ENCODE measurements around the gene RBM12. TPM values are rescaled to one million over a fixed set of nuclear protein-coding genes. Genes with fewer than 3 reads are reported as not detected.
"Not testable (repeated sequence)": the region's sequence is repeated elsewhere in the genome, so short reads cannot be mapped to it uniquely, and the experiment has no call there.

Gene RBM12, protein sequence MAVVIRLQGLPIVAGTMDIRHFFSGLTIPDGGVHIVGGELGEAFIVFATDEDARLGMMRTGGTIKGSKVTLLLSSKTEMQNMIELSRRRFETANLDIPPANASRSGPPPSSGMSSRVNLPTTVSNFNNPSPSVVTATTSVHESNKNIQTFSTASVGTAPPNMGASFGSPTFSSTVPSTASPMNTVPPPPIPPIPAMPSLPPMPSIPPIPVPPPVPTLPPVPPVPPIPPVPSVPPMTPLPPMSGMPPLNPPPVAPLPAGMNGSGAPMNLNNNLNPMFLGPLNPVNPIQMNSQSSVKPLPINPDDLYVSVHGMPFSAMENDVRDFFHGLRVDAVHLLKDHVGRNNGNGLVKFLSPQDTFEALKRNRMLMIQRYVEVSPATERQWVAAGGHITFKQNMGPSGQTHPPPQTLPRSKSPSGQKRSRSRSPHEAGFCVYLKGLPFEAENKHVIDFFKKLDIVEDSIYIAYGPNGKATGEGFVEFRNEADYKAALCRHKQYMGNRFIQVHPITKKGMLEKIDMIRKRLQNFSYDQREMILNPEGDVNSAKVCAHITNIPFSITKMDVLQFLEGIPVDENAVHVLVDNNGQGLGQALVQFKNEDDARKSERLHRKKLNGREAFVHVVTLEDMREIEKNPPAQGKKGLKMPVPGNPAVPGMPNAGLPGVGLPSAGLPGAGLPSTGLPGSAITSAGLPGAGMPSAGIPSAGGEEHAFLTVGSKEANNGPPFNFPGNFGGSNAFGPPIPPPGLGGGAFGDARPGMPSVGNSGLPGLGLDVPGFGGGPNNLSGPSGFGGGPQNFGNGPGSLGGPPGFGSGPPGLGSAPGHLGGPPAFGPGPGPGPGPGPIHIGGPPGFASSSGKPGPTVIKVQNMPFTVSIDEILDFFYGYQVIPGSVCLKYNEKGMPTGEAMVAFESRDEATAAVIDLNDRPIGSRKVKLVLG
- 147 and 148 TPM in 2 replicates for total RNA-seq

DNA sequence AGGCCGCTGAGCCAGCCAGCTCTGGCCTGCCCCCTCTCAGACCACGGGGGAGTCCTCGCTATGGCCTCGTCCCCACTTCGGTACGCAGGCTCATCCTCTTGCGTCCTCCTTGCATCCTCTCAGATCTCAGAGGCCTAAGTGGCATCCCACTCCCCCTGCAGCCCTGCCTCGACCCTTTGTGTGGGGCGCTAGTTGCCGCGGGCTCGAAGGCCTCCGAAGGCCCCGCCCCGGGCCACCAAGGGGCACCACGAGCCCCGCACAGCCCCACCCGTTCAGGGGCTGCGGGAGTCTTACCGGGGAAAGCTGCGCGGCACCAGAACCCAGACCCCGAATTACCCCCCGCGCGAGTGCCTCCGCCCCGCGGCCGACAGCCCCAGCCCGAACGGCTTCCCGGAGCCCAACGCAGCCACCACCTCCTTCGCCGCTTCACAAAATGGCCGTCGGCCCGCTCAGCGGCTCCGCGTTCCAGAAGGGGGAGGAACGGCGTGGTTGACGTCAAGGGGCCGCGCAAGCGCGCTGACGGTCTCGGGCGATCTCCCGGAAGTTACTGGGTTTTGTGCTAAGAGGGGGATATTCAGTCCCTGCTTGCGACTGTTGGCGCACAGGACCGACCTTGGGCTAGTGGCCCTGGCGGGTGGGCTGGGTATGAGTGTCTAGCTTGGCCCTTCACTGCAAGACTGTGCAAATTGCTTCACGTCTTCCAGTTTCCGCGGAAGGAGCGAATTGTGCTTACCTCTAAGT lies at the start of gene RBM12, which contains the start of gene CPNE1:
RBM12 (minus strand) TSS at position 435 of the 741 bp plus-strand sequence. CDS start 9,578 bp downstream, outside the sequence.
CPNE1 (minus strand) TSS at position 435 of the 741 bp plus-strand sequence. CDS start 31,977 bp downstream, outside the sequence.
- peak within 1 kb of the TSS; percentile 99 for H3K27ac Mint-ChIP-seq
- H3K4me1 Mint-ChIP-seq (ENCODE audit: low read depth), result peaks cover 42% of the 10 kb centered on the region
- H3K27me3 Mint-ChIP-seq (ENCODE audit: low read depth), result no peaks in the 10 kb centered on the region
- H3K4me3 Mint-ChIP-seq (ENCODE audit: low read depth), result peak within 1 kb of the TSS; percentile 95
- no peaks in the 10 kb centered on the region for H3K9me3 Mint-ChIP-seq
- H3K36me3 Mint-ChIP-seq (ENCODE audit: low read depth), result peaks cover 52% of the 10 kb centered on the region
- DNase-seq (ENCODE audit: low spot score), result peak; percentile 93
- intact Hi-C loops (cut with micrococcal nuclease), result loop anchor here (1.0 to 5.0 kb wide), 4 partner anchors 35 to 122 kb away; partner anchors contain the start of genes ERGIC3, NFS1, RBM39 and ROMO1

DNA sequence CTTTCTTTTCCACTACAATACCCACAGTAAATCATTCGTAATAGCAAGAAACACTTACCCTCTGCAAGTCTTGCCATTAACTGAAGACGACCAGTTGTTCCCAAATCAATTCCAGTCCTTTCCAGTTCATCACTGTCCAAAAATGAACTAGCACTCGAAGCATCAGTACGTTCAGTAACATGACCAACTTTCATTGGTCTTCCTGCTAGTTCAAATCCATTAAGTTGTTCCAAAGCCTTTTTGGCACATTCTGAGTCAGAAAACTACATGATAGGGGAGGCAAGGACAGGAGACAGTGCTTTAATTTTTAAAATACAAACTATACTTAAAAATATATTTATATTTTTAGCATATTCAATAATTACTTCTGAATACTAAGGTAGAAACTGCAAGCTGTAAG lies 49.4 kb upstream of the RBM12 start:
- Mint-ChIP-seq H3K4me1 (ENCODE audit: low read depth) (peaks cover 36% of the 10 kb centered on the region), H3K27ac (no peak overlapping the region), H3K4me3 (ENCODE audit: low read depth) (no peak overlapping the region), H3K9me3 (no peaks in the 10 kb centered on the region), H3K27me3 (ENCODE audit: low read depth) (no peaks in the 10 kb centered on the region), H3K36me3 (ENCODE audit: low read depth) (peaks cover 81% of the 10 kb centered on the region)
- intact Hi-C loops (cut with micrococcal nuclease), result no loop called here
- DNase-seq (ENCODE audit: low spot score), result no peak

DNA sequence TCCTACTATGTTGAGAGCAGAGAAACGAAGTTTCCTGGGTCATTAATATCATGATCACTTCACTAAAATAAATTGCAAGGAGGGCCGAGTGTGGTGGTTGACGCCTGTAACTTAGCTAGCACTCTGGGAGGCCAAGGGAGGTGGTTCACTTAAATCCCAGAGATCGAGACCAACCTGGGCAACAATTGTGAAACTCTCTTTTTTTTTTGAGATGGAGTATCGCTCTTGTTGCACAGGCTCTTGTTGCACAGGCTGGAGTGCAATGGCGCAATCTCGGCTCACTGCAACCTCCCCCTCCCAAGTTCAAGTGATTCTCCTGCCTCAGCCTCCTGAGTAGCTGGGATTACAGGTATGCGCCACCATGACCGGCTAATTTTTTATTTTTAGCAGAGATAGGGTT lies 48.4 kb upstream of the RBM12 start:
- not testable (repeated sequence) for H3K27ac Mint-ChIP-seq

DNA sequence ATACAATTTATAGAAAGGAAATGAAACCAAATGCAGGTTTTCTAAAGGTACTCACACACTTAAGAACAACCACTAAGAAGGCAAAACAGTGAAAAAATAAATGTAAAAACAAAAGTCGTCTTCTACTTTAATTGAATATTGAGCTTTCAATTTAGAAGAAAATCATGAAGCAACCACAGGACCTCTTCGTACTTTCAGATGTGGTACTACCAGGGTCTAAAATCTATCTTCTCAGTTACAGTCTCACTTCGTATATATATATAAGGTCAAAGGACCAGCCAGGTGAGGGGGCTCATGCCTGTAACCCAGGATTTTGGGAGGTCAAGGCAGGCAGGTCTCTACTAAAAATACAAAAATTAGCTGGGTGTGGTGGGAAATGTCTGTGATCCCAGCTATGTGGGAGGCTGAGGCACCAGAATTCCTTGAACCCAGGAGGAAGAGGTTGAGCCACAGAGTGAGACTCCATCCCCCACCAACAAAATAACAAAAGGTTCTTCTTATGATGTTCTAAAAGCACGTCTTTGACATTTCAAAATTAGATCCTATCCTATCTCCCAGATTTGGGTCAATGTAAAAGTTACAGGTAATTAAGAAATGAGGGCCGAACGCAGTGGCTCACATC lies 47.0 kb upstream of the RBM12 start:
- Mint-ChIP-seq H3K4me1 (ENCODE audit: low read depth) (peaks cover 41% of the 10 kb centered on the region), H3K4me3 (ENCODE audit: low read depth) (no peak overlapping the region), H3K9me3 (no peaks in the 10 kb centered on the region), H3K27ac (peak overlapping the region; percentile 61), H3K36me3 (ENCODE audit: low read depth) (peaks cover 82% of the 10 kb centered on the region), H3K27me3 (ENCODE audit: low read depth) (no peaks in the 10 kb centered on the region)
- intact Hi-C loops (cut with micrococcal nuclease), result no loop called here
- no peak for DNase-seq (ENCODE audit: low spot score)

More for the DNA sequence above, 48.4 kb upstream of the RBM12 start:
- intact Hi-C loops (cut with micrococcal nuclease); DNase-seq (ENCODE audit: low spot score); H3K27me3 Mint-ChIP-seq (ENCODE audit: low read depth); H3K4me3 Mint-ChIP-seq (ENCODE audit: low read depth); H3K9me3 Mint-ChIP-seq: not testable (repeated sequence)
- Mint-ChIP-seq H3K4me1 (ENCODE audit: low read depth) (peaks cover 40% of the 10 kb centered on the region), H3K36me3 (ENCODE audit: low read depth) (peaks cover 83% of the 10 kb centered on the region)

DNA sequence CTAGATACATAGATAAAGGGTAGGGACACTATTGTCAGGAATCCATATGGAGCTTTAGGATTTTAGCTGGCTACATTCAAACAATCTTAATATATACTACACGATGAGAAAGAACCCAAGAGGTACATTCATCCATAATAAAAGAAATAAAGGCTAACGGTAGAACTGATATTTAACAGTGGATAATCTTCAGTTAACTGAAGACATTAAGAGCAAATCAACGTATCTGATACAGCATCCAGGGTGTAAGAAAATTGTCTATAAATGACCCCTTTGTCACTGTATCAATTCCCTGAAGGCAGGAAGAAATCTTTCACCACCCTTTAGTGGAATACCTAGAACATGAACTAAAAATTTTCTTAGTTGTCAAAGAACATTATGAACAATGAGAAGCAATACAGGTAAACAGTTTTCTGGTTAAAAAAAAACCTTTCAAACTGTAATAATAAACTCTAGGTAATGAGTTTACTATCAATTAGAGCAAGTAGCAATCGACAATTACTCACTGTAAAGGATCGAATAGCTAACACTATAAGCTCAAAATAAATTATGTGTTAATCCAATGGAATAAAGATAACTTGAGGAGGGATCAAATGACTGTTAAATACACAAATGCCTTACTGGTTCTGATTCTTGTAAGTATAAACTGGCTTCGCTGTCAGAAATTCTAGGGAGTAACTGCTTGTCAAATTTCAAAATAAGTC lies 46.3 kb upstream of the RBM12 start:
- H3K9me3 Mint-ChIP-seq, result no peaks in the 10 kb centered on the region
- peak overlapping the region; percentile 61 for H3K27ac Mint-ChIP-seq
- H3K4me3 Mint-ChIP-seq (ENCODE audit: low read depth), result no peak overlapping the region
- DNase-seq (ENCODE audit: low spot score), result no peak
- intact Hi-C loops (cut with micrococcal nuclease), result no loop called here
- H3K27me3 Mint-ChIP-seq (ENCODE audit: low read depth), result no peaks in the 10 kb centered on the region
- H3K36me3 Mint-ChIP-seq (ENCODE audit: low read depth), result peaks cover 83% of the 10 kb centered on the region
- H3K4me1 Mint-ChIP-seq (ENCODE audit: low read depth), result peaks cover 41% of the 10 kb centered on the region

DNA sequence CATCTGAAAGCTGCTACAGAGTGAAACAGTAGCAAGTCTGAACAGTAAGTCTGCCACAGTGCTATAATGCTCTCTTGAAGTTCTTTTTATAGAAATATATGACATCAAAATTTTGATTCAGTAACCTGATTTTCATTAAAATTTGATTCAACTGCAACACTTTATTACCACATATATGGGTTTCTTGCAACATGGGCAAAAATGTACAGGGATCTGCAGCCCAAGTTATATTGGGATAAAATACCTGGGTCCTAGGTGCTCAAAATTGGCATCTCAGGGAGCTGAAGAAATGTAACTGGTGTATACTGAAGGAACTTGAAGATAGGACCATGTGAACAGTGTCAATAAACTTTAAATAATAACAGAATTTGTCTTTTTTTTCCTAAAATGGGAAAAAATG lies 45.3 kb upstream of the RBM12 start:
- intact Hi-C loops (cut with micrococcal nuclease), result no loop called here
- Mint-ChIP-seq H3K4me1 (ENCODE audit: low read depth) (peaks cover 37% of the 10 kb centered on the region), H3K9me3 (no peaks in the 10 kb centered on the region), H3K36me3 (ENCODE audit: low read depth) (peaks cover 84% of the 10 kb centered on the region), H3K27ac (no peak overlapping the region), H3K27me3 (ENCODE audit: low read depth) (no peaks in the 10 kb centered on the region), H3K4me3 (ENCODE audit: low read depth) (no peak overlapping the region)
- DNase-seq (ENCODE audit: low spot score), result no peak

DNA sequence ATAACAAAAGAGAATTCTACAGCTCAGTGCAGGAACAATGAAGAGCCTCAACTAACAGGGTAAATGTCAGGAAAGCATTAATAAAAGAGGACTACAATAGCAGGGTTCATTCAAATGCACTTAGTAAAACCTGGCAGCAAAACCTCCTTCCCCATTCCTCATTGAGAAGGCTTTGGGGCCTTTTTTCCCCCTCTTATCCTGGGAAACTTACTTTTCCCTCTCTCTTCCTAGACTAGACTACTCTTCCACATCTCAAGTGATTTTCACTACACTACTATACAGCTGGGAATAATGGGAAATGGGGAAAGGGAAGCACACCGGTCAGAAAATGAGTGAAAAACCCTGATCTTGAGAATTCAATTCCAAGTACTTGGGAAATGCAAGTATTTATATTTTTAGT lies 44.6 kb upstream of the RBM12 start:
- H3K36me3 Mint-ChIP-seq (ENCODE audit: low read depth), result peaks cover 87% of the 10 kb centered on the region
- no peak for DNase-seq (ENCODE audit: low spot score)
- peaks cover 40% of the 10 kb centered on the region for H3K4me1 Mint-ChIP-seq (ENCODE audit: low read depth)
- H3K27me3 Mint-ChIP-seq (ENCODE audit: low read depth), result no peaks in the 10 kb centered on the region
- peak overlapping the region; percentile 50 for H3K27ac Mint-ChIP-seq
- H3K9me3 Mint-ChIP-seq, result no peaks in the 10 kb centered on the region
- intact Hi-C loops (cut with micrococcal nuclease), result no loop called here
- no peak overlapping the region for H3K4me3 Mint-ChIP-seq (ENCODE audit: low read depth)

DNA sequence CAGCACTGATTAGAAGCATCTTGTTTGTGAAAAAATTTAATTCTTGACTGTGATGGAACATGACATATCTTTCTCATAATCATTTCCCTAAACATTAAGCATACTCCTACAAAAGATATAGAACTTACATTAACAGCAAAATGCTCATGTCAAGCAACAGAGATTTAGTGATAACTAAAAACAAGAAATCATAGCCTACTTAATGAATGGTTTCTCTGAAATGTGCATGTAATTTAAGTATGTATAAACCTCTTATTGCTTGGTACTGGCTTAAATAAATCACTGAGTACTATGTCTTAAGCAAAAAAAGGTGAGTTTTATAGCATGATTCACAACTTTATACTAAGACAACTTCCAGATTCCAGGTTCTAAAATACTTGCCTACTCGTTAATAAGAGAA lies 43.8 kb upstream of the RBM12 start:
- no peaks in the 10 kb centered on the region for H3K27me3 Mint-ChIP-seq (ENCODE audit: low read depth)
- H3K4me3 Mint-ChIP-seq (ENCODE audit: low read depth), result no peak overlapping the region
- peaks cover 41% of the 10 kb centered on the region for H3K4me1 Mint-ChIP-seq (ENCODE audit: low read depth)
- no peak for DNase-seq (ENCODE audit: low spot score)
- no peak overlapping the region for H3K27ac Mint-ChIP-seq
- intact Hi-C loops (cut with micrococcal nuclease), result no loop called here
- H3K9me3 Mint-ChIP-seq, result no peaks in the 10 kb centered on the region
- H3K36me3 Mint-ChIP-seq (ENCODE audit: low read depth), result peaks cover 87% of the 10 kb centered on the region

DNA sequence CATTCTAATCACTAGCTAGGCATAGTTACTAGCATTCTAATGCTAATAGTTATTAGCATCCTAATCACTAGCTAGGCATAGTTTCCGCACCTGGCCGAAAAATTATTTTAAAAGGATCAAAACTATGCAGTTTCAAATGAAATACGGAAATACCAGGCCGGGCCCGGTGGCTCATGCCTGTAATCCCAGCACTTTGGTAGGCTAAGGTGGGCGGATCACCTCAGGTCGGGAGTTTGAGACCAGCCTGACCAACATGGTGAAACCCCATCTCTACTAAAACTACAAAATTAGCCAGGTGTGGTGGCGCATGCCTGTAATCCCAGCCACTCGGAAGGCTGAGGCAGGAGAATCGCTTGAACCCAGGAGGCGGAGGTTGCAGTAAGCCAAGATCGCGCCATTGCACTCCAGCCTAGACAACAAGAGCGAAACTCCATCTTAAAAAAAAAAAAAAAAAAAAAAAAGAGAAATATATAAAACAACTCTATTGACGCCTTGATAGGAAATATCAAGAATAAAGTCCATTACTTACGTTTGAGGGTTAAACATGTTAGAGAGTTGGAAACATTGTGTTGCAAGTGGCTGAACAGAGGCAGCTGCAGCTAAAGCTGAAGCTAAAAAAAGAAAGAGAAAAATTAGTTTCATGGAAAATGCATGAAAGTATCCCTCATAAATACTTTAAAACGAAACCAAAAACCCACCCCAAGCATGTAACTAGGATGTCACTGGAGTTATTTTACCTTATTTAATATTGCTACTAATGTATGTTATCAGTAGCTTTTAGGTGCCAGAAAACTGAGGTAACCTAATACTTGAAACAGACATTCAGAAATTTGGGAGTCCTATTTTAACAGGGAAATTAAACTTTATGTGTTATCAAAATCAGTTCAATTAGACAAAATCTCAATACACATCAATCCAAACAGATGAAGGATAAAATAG lies 42.2 kb upstream of the RBM12 start:
- H3K27me3 Mint-ChIP-seq (ENCODE audit: low read depth); H3K4me3 Mint-ChIP-seq (ENCODE audit: low read depth); intact Hi-C loops (cut with micrococcal nuclease); DNase-seq (ENCODE audit: low spot score); H3K9me3 Mint-ChIP-seq; H3K27ac Mint-ChIP-seq: not testable (repeated sequence)
- Mint-ChIP-seq H3K4me1 (ENCODE audit: low read depth) (peaks cover 33% of the 10 kb centered on the region), H3K36me3 (ENCODE audit: low read depth) (peaks cover 91% of the 10 kb centered on the region)

DNA sequence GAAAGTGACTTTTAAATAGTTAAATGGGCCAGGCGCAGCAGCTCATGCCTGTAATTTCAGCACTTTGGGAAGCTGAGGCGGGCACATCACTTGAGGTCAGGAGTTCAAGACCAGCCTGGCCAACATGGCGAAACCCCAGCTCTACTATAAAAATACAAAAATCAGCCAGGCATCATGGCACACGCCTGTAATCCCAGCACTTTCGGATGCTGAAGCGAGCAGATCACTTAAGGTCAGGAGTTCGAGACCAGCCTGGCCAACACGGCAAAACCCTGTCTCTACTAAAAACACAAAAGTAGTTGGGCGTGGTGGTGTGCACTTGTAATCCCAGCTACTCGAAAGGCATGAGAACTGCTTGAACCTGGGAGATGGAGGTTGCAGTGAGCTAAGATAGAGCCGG lies 41.2 kb upstream of the RBM12 start:
- DNase-seq (ENCODE audit: low spot score); H3K27ac Mint-ChIP-seq; intact Hi-C loops (cut with micrococcal nuclease); H3K9me3 Mint-ChIP-seq; H3K4me3 Mint-ChIP-seq (ENCODE audit: low read depth); H3K27me3 Mint-ChIP-seq (ENCODE audit: low read depth): not testable (repeated sequence)
- Mint-ChIP-seq H3K4me1 (ENCODE audit: low read depth) (peaks cover 25% of the 10 kb centered on the region), H3K36me3 (ENCODE audit: low read depth) (peaks cover 89% of the 10 kb centered on the region)

Data from activated T-helper 2 cell treated with anti-CD3 and anti-CD28 coated beads, Interferon-gamma antibody, Interleukin-2, Interleukin-4, amounts not matched to agents 10 μg/mL and 5 μg/mL and 100 μg/mL, durations not matched to agents 14 hours and 24 hours and 36 hours (primary cell).